ENCODE results near the gene CCDC102A. TPM values are rescaled to one million over a fixed set of nuclear protein-coding genes. Genes with fewer than 3 reads are reported as not detected.

The CCDC102A gene
- polyA plus RNA-seq, 2 donors: 2.6 TPM

GRCh38 chr16:57516176-57516725, 20.1 kb downstream of the CCDC102A start:
- Histone ChIP-seq H3K27ac (ENCODE audit: low read depth in 2 of 2, low read length in 1 of 2) (no peak overlapping the region), H3K4me3 (ENCODE audit: low read depth in 1 of 2, low read length in 2 of 2) (no peak overlapping the region), H3K27me3 (ENCODE audit: control insufficient read depth in 1 of 2, insufficient read depth in 2 of 2, low read length in 2 of 2) (no peaks in the 10 kb centered on the region), H3K36me3 (ENCODE audit: control insufficient read depth in 2 of 2, insufficient read depth in 2 of 2, low read length in 1 of 2) (peaks cover 0 to 11% of the 10 kb centered on the region in 2 donors), H3K4me1 (ENCODE audit: control insufficient read depth in 2 of 2, insufficient read depth in 2 of 2, low read length in 1 of 2) (no peaks in the 10 kb centered on the region), H3K9me3 (ENCODE audit: control insufficient read depth in 2 of 2, insufficient read depth in 1 of 2, low read depth in 1 of 2, low read length in 1 of 2) (no peaks in the 10 kb centered on the region)
- 79 to 82% methylated on average over 10 of the region's 10 CpGs for WGBS, 2 donors

- Histone ChIP-seq H3K27ac (ENCODE audit: low read depth in 2 of 2, low read length in 1 of 2) (no peak overlapping the region), H3K4me3 (ENCODE audit: low read depth in 1 of 2, low read length in 2 of 2) (no peak overlapping the region), H3K27me3 (ENCODE audit: control insufficient read depth in 1 of 2, insufficient read depth in 2 of 2, low read length in 2 of 2) (no peaks in the 10 kb centered on the region), H3K4me1 (ENCODE audit: control insufficient read depth in 2 of 2, insufficient read depth in 2 of 2, low read length in 1 of 2) (no peaks in the 10 kb centered on the region), H3K36me3 (ENCODE audit: control insufficient read depth in 2 of 2, insufficient read depth in 2 of 2, low read length in 1 of 2) (peaks cover 0 to 11% of the 10 kb centered on the region in 2 donors), H3K9me3 (ENCODE audit: control insufficient read depth in 2 of 2, insufficient read depth in 1 of 2, low read depth in 1 of 2, low read length in 1 of 2) (no peaks in the 10 kb centered on the region)
- WGBS, 2 donors: 80 to 82% methylated on average over 23 of the region's 23 CpGs
Observed at GRCh38 chr16:57514791-57515600, 21.4 kb downstream of the CCDC102A start.

- Histone ChIP-seq H3K27ac (ENCODE audit: low read depth in 2 of 2, low read length in 1 of 2) (no peak overlapping the region), H3K4me3 (ENCODE audit: low read depth in 1 of 2, low read length in 2 of 2) (no peak overlapping the region), H3K36me3 (ENCODE audit: control insufficient read depth in 2 of 2, insufficient read depth in 2 of 2, low read length in 1 of 2) (peaks cover 0 to 11% of the 10 kb centered on the region in 2 donors), H3K9me3 (ENCODE audit: control insufficient read depth in 2 of 2, insufficient read depth in 1 of 2, low read depth in 1 of 2, low read length in 1 of 2) (no peaks in the 10 kb centered on the region), H3K27me3 (ENCODE audit: control insufficient read depth in 1 of 2, insufficient read depth in 2 of 2, low read length in 2 of 2) (no peaks in the 10 kb centered on the region), H3K4me1 (ENCODE audit: control insufficient read depth in 2 of 2, insufficient read depth in 2 of 2, low read length in 1 of 2) (no peaks in the 10 kb centered on the region)
- 82 to 91% methylated on average over 4 of the region's 4 CpGs for WGBS, 2 donors
Observed at GRCh38 chr16:57514371-57514770, 22.0 kb downstream of the CCDC102A start.

GRCh38 chr16:57513371-57514102, 22.8 kb downstream of the CCDC102A start:
- WGBS, 2 donors: 73 to 74% methylated on average over 14 of the region's 14 CpGs
- Histone ChIP-seq H3K4me1 (ENCODE audit: control insufficient read depth in 2 of 2, insufficient read depth in 2 of 2, low read length in 1 of 2) (no peaks in the 10 kb centered on the region), H3K4me3 (ENCODE audit: low read depth in 1 of 2, low read length in 2 of 2) (no peak overlapping the region), H3K27me3 (ENCODE audit: control insufficient read depth in 1 of 2, insufficient read depth in 2 of 2, low read length in 2 of 2) (no peaks in the 10 kb centered on the region), H3K9me3 (ENCODE audit: control insufficient read depth in 2 of 2, insufficient read depth in 1 of 2, low read depth in 1 of 2, low read length in 1 of 2) (no peaks in the 10 kb centered on the region), H3K27ac (ENCODE audit: low read depth in 2 of 2, low read length in 1 of 2) (no peak overlapping the region), H3K36me3 (ENCODE audit: control insufficient read depth in 2 of 2, insufficient read depth in 2 of 2, low read length in 1 of 2) (peaks cover 0 to 11% of the 10 kb centered on the region in 2 donors)

DNA sequence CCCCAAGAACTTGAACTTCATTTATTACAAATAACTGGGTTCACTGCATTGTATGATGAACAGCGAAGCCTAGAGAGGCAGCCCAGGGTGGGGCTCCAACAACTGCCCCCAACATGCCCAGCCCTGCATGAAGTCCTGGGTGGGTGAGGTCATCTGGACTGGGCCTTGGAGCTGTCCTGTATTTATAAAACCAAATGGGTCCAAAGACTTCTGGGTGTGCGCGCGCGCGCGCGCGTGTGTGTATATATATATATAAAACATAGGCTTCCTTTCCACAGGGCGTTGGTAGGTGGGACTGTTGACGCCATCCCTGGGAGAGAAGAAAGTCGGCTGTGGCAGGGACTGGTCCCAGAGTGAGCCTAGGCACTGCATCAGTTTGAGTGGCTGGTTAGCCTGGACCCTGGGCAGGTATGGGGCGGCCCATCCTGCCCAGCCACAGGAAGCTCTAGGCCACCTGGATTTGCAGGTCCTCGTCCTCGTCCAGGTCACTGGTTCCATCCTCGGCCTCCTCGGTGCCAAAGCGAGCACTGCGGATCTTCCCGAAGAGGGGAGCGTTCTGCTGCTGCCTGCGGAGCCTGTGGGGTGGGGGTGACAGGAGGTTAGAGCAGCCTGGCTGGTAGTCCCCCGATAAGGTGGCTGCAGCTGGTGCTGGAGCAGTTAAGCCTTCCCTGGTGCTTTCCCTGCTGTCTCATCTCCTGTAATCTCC, 23.9 kb downstream of the CCDC102A start:
- no peaks in the 10 kb centered on the region for H3K27me3 ChIP-seq (ENCODE audit: control insufficient read depth in 1 of 2, insufficient read depth in 2 of 2, low read length in 2 of 2)
- WGBS, 2 donors: 93 to 94% methylated on average over 23 of the region's 23 CpGs
- H3K27ac ChIP-seq (ENCODE audit: low read depth in 2 of 2, low read length in 1 of 2): no peak overlapping the region
- no peak overlapping the region for H3K4me3 ChIP-seq (ENCODE audit: low read depth in 1 of 2, low read length in 2 of 2)
- H3K4me1 ChIP-seq (ENCODE audit: control insufficient read depth in 2 of 2, insufficient read depth in 2 of 2, low read length in 1 of 2): no peaks in the 10 kb centered on the region
- H3K36me3 ChIP-seq (ENCODE audit: control insufficient read depth in 2 of 2, insufficient read depth in 2 of 2, low read length in 1 of 2): peaks cover 0 to 3% of the 10 kb centered on the region in 2 donors
- H3K9me3 ChIP-seq (ENCODE audit: control insufficient read depth in 2 of 2, insufficient read depth in 1 of 2, low read depth in 1 of 2, low read length in 1 of 2): no peaks in the 10 kb centered on the region

DNA sequence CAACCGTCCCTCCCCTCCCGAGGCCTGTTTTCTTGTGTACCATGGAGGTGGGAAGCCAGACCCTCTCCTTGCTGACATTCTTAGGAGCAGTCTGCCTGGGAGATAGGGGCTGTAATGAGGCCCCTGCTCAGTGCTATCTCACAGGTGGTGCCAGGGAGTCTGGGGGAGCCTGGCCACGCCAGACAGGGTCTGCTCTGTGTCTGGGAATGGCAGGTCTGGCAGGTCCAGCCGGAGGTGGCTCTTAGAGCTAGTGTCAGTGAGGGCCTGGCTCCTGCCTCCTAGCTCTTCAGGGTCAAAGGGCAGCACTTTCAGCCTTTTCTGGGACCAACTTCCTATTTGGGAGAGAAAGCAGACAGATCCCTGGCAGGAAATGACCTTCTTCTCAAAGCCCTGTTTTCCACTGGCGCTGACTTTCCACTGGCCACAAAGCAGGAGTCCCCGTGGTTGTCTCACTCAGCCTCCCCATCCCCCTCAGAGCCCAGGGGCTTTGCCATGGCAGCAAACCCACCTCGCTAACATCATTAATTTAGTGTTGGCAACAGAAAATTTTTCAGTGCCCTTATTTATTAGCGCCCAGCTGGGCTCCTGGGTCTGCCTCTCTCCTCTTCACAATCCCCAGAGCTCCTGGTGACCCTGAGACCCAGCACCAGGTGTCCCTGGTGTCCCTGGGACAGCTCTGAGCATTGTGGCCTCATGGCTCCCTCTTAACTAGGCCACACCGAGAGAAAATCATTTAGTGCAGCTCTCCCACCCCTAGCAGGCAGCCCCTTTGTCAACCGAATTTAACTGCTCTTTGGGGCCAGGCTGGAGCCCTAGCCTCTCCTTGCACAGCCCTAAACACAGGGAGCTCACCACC, 26.1 kb downstream of the CCDC102A start:
- H3K36me3 ChIP-seq (ENCODE audit: control insufficient read depth in 2 of 2, insufficient read depth in 2 of 2, low read length in 1 of 2): peaks cover 0 to 2% of the 10 kb centered on the region in 2 donors
- no peaks in the 10 kb centered on the region for H3K9me3 ChIP-seq (ENCODE audit: control insufficient read depth in 2 of 2, insufficient read depth in 1 of 2, low read depth in 1 of 2, low read length in 1 of 2)
- no peaks in the 10 kb centered on the region for H3K4me1 ChIP-seq (ENCODE audit: control insufficient read depth in 2 of 2, insufficient read depth in 2 of 2, low read length in 1 of 2)
- H3K27me3 ChIP-seq (ENCODE audit: control insufficient read depth in 1 of 2, insufficient read depth in 2 of 2, low read length in 2 of 2): no peaks in the 10 kb centered on the region
- 53 to 54% methylated on average over 10 of the region's 10 CpGs for WGBS, 2 donors
- no peak overlapping the region for H3K4me3 ChIP-seq (ENCODE audit: low read depth in 1 of 2, low read length in 2 of 2)
- no peak overlapping the region for H3K27ac ChIP-seq (ENCODE audit: low read depth in 2 of 2, low read length in 1 of 2)

DNA sequence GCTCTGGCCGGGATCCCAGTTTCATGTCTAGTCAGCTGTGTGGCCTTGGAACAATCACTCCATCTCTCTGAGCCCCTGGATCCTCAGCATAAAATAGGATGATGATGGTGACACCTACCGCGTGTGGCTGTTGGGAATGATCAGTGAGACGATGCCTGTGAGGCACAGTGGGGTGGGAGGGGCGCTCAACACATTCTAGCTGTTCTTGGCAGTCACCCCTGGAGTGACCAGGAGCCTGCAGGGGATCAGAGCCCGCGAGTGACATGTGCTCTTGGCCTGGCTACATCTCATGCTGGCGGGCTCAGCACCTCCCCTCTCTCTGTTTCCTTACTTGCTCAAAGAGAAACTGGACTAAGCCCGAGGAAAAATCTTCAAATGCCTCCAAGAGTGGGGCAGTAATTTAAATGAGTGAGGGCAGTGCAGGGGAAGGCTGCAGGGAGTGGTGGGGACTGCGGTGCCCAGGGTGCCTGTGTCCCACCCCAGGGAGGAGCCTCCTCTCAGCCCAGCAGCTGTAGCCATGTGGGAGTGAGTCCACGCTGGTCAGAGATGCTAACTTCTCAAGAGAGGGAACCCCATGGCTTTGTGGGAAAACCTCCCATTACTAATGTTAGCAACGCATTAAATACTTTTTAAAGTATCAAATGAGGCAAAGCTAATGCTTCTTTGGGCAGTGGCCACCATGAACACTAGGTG, 27.0 kb downstream of the CCDC102A start:
- WGBS, 2 donors: 62 to 69% methylated on average over 12 of the region's 12 CpGs
- Histone ChIP-seq H3K4me1 (ENCODE audit: control insufficient read depth in 2 of 2, insufficient read depth in 2 of 2, low read length in 1 of 2) (no peaks in the 10 kb centered on the region), H3K27ac (ENCODE audit: low read depth in 2 of 2, low read length in 1 of 2) (no peak overlapping the region)

GRCh38 chr16:57508035-57508425, 28.3 kb downstream of the CCDC102A start:
- Histone ChIP-seq H3K4me3 (ENCODE audit: low read depth in 1 of 2, low read length in 2 of 2) (no peak overlapping the region), H3K27me3 (ENCODE audit: control insufficient read depth in 1 of 2, insufficient read depth in 2 of 2, low read length in 2 of 2) (no peaks in the 10 kb centered on the region), H3K36me3 (ENCODE audit: control insufficient read depth in 2 of 2, insufficient read depth in 2 of 2, low read length in 1 of 2) (peaks cover 0 to 2% of the 10 kb centered on the region in 2 donors), H3K27ac (ENCODE audit: low read depth in 2 of 2, low read length in 1 of 2) (no peak overlapping the region), H3K9me3 (ENCODE audit: control insufficient read depth in 2 of 2, insufficient read depth in 1 of 2, low read depth in 1 of 2, low read length in 1 of 2) (no peaks in the 10 kb centered on the region), H3K4me1 (ENCODE audit: control insufficient read depth in 2 of 2, insufficient read depth in 2 of 2, low read length in 1 of 2) (no peaks in the 10 kb centered on the region)
- WGBS, 2 donors: 83 to 88% methylated on average over 3 of the region's 3 CpGs

More for the DNA sequence above, 27.0 kb downstream of the CCDC102A start:
- Histone ChIP-seq H3K27me3 (ENCODE audit: control insufficient read depth in 1 of 2, insufficient read depth in 2 of 2, low read length in 2 of 2) (no peaks in the 10 kb centered on the region), H3K36me3 (ENCODE audit: control insufficient read depth in 2 of 2, insufficient read depth in 2 of 2, low read length in 1 of 2) (peaks cover 0 to 2% of the 10 kb centered on the region in 2 donors), H3K4me3 (ENCODE audit: low read depth in 1 of 2, low read length in 2 of 2) (no peak overlapping the region), H3K9me3 (ENCODE audit: control insufficient read depth in 2 of 2, insufficient read depth in 1 of 2, low read depth in 1 of 2, low read length in 1 of 2) (no peaks in the 10 kb centered on the region)

Data from esophagus (tissue), 2 donors.